Measurements from ENCODE around the gene STAT3.

DNA sequence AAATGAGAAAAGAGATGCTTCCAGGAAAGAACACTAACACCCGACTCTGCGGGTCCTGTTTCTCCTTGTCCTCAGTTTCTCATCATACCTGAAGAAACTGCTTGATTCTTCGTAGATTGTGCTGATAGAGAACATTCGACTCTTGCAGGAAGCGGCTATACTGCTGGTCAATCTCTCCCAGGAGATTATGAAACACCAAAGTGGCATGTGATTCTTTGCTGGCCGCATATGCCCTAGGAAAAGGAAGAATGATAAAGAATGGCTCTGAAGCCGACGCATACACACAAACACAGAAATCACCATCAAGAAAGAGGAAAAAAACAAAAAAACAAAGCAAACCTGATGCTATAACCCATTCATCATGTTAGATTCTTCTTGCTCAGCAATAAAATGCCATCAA is 41.8 kb downstream of the STAT3 start:
- TF ChIP-seq REST (IDR thresholded peaks at IDR 0.05), result no peak
- TF ChIP-seq, protein P1, sequence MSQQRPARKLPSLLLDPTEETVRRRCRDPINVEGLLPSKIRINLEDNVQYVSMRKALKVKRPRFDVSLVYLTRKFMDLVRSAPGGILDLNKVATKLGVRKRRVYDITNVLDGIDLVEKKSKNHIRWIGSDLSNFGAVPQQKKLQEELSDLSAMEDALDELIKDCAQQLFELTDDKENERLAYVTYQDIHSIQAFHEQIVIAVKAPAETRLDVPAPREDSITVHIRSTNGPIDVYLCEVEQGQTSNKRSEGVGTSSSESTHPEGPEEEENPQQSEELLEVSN (IDR thresholded peaks at IDR 0.05; ENCODE audit: borderline replicate concordance, low read depth), result no peak
- TF ChIP-seq CTCF (IDR thresholded peaks at IDR 0.05), result no peak
- no peak for TF ChIP-seq ZFP36 (IDR thresholded peaks at IDR 0.05; ENCODE audit: borderline replicate concordance, partially characterized antibody)
- TF ChIP-seq, protein P2, sequence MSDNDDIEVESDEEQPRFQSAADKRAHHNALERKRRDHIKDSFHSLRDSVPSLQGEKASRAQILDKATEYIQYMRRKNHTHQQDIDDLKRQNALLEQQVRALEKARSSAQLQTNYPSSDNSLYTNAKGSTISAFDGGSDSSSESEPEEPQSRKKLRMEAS (IDR thresholded peaks at IDR 0.05), result no peak
- TF ChIP-seq PHF8 (IDR thresholded peaks at IDR 0.05; ENCODE audit: borderline replicate concordance, low read depth), result no peak
- no peak for TF ChIP-seq HDAC2 (IDR thresholded peaks at IDR 0.05)
- TF ChIP-seq POLR2A (IDR thresholded peaks at IDR 0.05; ENCODE audit: low read length), result no peak
- TF ChIP-seq CEBPB (IDR thresholded peaks at IDR 0.05), result no peak
- peak; percentile 37 for TF ChIP-seq MAFK (IDR thresholded peaks at IDR 0.05; ENCODE audit: partially characterized antibody)
- TF ChIP-seq HMGXB4 (CRISPR knock-in tag; IDR thresholded peaks at IDR 0.05; ENCODE audit: borderline replicate concordance), result no peak
- TF ChIP-seq ELK1 (IDR thresholded peaks at IDR 0.05; ENCODE audit: low read depth, low read length), result no peak
